Epithelial cell of esophagus (primary cell): Measurements from ENCODE around the gene RSPO4.

Experiments
- DNase-seq: peaks from one replicate; pipeline ENCODE4 v3.0.0; 2010; ENCODE audit warnings: low read depth
- H3K4me3 ChIP-seq: 2 replicates; pipeline ENCODE4 v1.5.1; 2011; ENCODE audit warnings: mild to moderate bottlenecking, low read length, control low read depth
- CTCF ChIP-seq: IDR thresholded peaks from 2 replicates; pipeline ENCODE4 v1.5.1; 2011; ENCODE audit warnings: low read depth, mild to moderate bottlenecking, low read length, control low read depth, inconsistent platforms; ENCODE audit not compliant: insufficient read depth; ENCODE audit errors: missing control alignments

Gene RSPO4

GRCh38 chr20:921068-921467 lies 81.0 kb downstream of the RSPO4 start:
- TF ChIP-seq CTCF, result no peak
- H3K4me3 ChIP-seq, result no peak overlapping the region
- no peak for DNase-seq

GRCh38 chr20:920311-920710 lies 81.8 kb downstream of the RSPO4 start:
- H3K4me3 ChIP-seq, result no peak overlapping the region
- no peak for TF ChIP-seq CTCF
- DNase-seq, result peak; percentile 40

DNA sequence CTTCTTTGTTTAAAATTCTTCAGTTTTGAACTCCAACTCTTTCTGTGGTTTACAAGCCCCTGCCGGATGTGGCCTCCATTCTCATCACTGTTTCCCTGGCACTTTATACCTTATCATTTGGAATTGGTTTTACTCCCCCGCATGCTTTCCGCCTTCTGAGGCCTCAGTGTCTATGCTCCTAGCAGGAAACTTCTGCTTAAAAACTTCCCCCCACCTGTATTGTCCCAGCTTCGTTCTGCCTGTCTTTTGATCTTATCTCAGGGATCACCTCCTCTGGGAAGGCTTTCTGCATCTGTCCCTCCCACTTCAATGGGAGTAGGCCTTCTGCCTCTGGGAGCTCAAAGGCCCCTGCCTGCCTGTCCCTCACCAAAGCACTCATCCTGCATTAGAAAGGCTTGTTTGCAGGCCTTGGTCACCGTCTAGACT lies 82.6 kb downstream of the RSPO4 start:
- no peak for TF ChIP-seq CTCF
- no peak for DNase-seq
- no peak overlapping the region for H3K4me3 ChIP-seq

DNA sequence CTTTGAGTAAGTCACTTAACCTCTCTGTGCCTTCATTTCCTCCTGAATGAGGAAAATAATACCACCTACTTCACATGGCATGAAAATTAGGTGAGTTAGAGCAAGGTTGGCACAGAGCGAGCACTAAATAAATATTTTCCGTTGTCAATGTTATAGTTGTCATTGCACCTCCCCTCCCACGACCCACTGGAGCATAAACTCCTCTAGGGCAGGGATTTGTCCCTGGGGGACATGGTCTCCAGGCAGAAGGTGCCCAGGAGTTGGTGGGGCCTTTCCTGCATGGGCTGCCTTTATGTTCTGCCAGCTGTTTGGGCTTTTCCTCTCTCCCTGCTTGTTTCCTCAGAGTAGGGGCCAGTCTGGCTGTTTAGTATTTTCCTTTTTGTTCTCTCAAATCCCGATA lies 84.7 kb downstream of the RSPO4 start:
- TF ChIP-seq CTCF, result no peak
- no peak for DNase-seq
- no peak overlapping the region for H3K4me3 ChIP-seq

GRCh38 chr20:916825-917224 lies 85.3 kb downstream of the RSPO4 start:
- no peak overlapping the region for H3K4me3 ChIP-seq
- no peak for TF ChIP-seq CTCF
- DNase-seq, result no peak

DNA sequence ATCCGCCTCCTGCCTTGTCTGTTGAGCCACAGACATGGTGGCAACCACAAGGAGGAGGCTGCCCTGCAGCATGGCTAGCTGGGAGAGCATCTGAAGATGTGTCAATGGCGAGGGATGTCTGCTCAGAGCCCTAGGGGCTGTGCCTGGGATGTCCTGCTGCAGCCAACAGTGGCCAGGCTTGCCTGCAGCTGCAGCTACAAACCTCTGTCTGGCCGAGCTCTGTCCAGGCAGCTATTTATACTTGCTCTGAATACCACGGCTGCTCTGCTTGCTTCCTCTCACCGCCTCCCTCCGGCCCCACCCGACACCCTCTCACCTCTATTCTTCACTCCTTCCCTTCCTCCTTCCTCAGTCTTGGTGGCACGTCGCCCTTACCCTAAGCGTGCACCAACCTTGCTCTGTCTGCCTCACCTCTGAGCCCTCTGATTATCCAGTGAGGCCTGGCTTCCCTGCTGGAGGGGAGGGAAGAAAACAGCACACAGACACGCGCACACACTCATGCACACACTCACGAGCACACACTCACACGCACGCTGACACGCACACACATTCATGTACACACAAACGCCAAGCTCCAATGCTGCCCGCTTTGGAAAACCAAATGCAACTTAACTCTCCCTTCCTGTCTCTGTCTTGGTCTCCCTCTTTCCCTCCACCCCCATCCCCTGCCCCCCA lies 85.8 kb downstream of the RSPO4 start, which contains the start of gene ANGPT4:
ANGPT4 (minus strand) TSS at position 210 of the 675 bp plus-strand sequence; CDS start at position 90, 120 bp downstream.
- no peak within 1 kb of the TSS for H3K4me3 ChIP-seq
- no peak for DNase-seq
- no peak for TF ChIP-seq CTCF

- H3K4me3 ChIP-seq, result no peak overlapping the region
- TF ChIP-seq CTCF, result no peak
- no peak for DNase-seq
Measured at GRCh38 chr20:914727-915498, 87.2 kb downstream of the RSPO4 start.
